ENCODE results near the gene ACOD1.

The ACOD1 gene

GRCh38 chr13:76934671-76935070 lies 13.6 kb upstream of the ACOD1 start:
- no peak for DNase-seq (ENCODE audit: low spot score)
- no peak for TF ChIP-seq CTCF (IDR thresholded peaks at IDR 0.05; ENCODE audit: extremely low read depth, missing control alignments)

GRCh38 chr13:76936763-76937162 lies 11.5 kb upstream of the ACOD1 start:
- DNase-seq (ENCODE audit: low spot score): no peak
- TF ChIP-seq CTCF (IDR thresholded peaks at IDR 0.05; ENCODE audit: extremely low read depth, missing control alignments): no peak

GRCh38 chr13:76937281-76937820 lies 11.0 kb upstream of the ACOD1 start:
- TF ChIP-seq CTCF (IDR thresholded peaks at IDR 0.05; ENCODE audit: extremely low read depth, missing control alignments): no peak
- DNase-seq (ENCODE audit: low spot score): no peak

- TF ChIP-seq CTCF (IDR thresholded peaks at IDR 0.05; ENCODE audit: extremely low read depth, missing control alignments): no peak
- DNase-seq (ENCODE audit: low spot score): no peak
Observed at GRCh38 chr13:76939215-76939614, 9.1 kb upstream of the ACOD1 start.

- no peak for DNase-seq (ENCODE audit: low spot score)
- no peak for TF ChIP-seq CTCF (IDR thresholded peaks at IDR 0.05; ENCODE audit: extremely low read depth, missing control alignments)
Observed at GRCh38 chr13:76942363-76942762, 5.9 kb upstream of the ACOD1 start.

- no peak for TF ChIP-seq CTCF (IDR thresholded peaks at IDR 0.05; ENCODE audit: extremely low read depth, missing control alignments)
- DNase-seq (ENCODE audit: low spot score): no peak
Observed at GRCh38 chr13:76943646-76944045, 4.7 kb upstream of the ACOD1 start.

GRCh38 chr13:76944456-76944855 lies 3.9 kb upstream of the ACOD1 start:
- DNase-seq (ENCODE audit: low spot score): no peak

More at GRCh38 chr13:76944456-76944855, 3.9 kb upstream of the ACOD1 start:
- TF ChIP-seq CTCF (IDR thresholded peaks at IDR 0.05; ENCODE audit: extremely low read depth, missing control alignments): no peak
